ENCODE data around the gene ANKHD1. TPM values are rescaled to one million over a fixed set of nuclear protein-coding genes. Genes with fewer than 3 reads are reported as not detected.

The ANKHD1 gene
- total and polyA plus RNA-seq, 2 of the 8 experiments (the other 6 are each of a cell fraction or from before 2014, with no cell fraction given) = 69.9 to 108 TPM

DNA sequence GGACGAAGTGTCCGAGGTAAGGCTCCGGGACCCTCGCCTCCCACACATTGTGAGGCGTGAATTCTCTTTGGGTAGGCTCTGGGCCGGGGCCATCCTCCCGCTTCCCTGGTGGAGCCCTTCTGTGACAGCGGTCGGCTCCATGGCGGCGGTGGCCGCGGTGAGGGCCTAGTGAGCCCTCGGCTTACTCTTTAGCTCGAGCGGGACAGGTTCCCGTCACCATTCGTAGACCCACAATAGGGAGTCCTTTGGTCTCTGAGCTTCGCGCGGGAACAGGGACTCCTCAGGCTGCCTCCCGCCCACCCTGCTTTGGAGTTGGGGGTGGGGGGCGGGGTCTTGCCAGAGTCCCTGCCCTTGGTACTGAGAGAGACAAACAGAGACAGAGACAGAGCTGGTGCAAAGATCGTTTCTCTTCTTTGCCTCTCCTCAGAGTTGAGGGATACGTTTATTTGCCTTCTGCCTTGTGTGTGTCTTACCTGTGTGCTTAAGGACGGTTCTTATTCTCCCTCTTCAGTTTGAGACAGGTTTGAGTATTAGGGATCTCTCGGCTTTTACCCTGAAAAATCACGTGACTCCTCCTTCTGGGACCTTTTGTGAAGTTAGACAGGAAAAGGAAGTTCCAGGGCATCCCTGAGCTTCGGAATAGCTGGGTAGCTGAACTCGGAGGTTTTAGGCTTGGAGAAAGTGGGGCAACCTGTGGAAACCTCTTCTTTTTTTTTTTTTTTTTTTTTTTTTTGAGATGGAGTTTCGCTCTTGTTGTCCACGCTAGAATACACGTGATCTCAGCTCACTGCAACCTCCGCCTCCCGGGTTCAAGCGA, 833 bp downstream of the ANKHD1 start:
- Histone ChIP-seq H4K8ac (ENCODE audit: extremely low read depth, insufficient read depth, low read length) (peak overlapping the region; percentile 81; the same call in 1 of the 2 replicates), H3K27me3 (replicated peaks in 1 of 4; ENCODE audit: control insufficient read depth in 3 of 4, extremely low read depth in 1 of 4, insufficient read depth in 3 of 4, low read length in 3 of 4) (no peaks in the 10 kb centered on the region), H2BK15ac (ENCODE audit: low read length) (no peak overlapping the region), H2BK120ac (replicated peaks; ENCODE audit: low read depth, low read length) (no peak overlapping the region), H3K27ac (ENCODE audit: low read depth, low read length) (peak overlapping the region; percentile 74), H2BK12ac (ENCODE audit: low read depth, low read length) (no peak overlapping the region), H3K9ac (replicated peaks in 1 of 4; ENCODE audit: extremely low read depth in 1 of 4, low read depth in 3 of 4, low read length in 3 of 4) (peak overlapping the region; percentile 92 to 94 (median 94)), H3K79me1 (ENCODE audit: low read depth, low read length) (no peaks in the 10 kb centered on the region; the same call in 1 of the 2 replicates), H3K9me3 (ENCODE audit: insufficient read depth in 2 of 2, low read depth in 1 of 2, low read length in 1 of 2) (no peaks in the 10 kb centered on the region), H3K23me2 (ENCODE audit: low read depth, low read length) (peaks cover 4% of the 10 kb centered on the region), H3K56ac (replicated peaks; ENCODE audit: insufficient read length, low read depth, low read length) (peak overlapping the region; percentile 88), H4K20me1 (replicated peaks in 1 of 2; ENCODE audit: control insufficient read depth in 1 of 2, insufficient read depth in 2 of 2, low read length in 2 of 2) (peaks cover 11 to 18% of the 10 kb centered on the region in 2 experiments), H2AFZ (ENCODE audit: low read length) (0 out of 2 replicates have a peak overlapping the region, but pooled peaks have one; percentile 44), H3K4me3 (ENCODE audit: extremely low read depth in 1 of 4, insufficient read depth in 2 of 4, low read depth in 3 of 4, low read length in 4 of 4) (peak overlapping the region; percentile 94 to 100 (median 97)), H3K36me3 (ENCODE audit: control insufficient read depth in 2 of 4, insufficient read depth in 4 of 4, low read length in 3 of 4) (no peaks in the 10 kb centered on the region), H4K5ac (ENCODE audit: insufficient read length, low read depth, low read length) (peak overlapping the region; percentile 16), H4K91ac (replicated peaks; ENCODE audit: insufficient read length, low read length) (peak overlapping the region; percentile 90), H3K4me1 (replicated peaks in 1 of 4; ENCODE audit: control insufficient read depth in 3 of 4, insufficient read depth in 4 of 4, low read length in 3 of 4) (peaks cover 0 to 9% (median 5%) of the 10 kb centered on the region in 4 experiments; a peak in 5 of 7 replicates), H3K4ac (replicated peaks; ENCODE audit: insufficient read length, low read depth, low read length) (no peak overlapping the region), H3K14ac (ENCODE audit: insufficient read length) (no peak overlapping the region), H2BK5ac (ENCODE audit: low read depth, low read length) (peak overlapping the region; percentile 46), H3K79me2 (ENCODE audit: control insufficient read depth in 1 of 2, insufficient read depth in 2 of 2, low read length in 2 of 2) (peaks cover 47 to 63% of the 10 kb centered on the region in 2 experiments), H3K23ac (ENCODE audit: insufficient read length) (no peak overlapping the region), H3K18ac (ENCODE audit: extremely low read depth, low read length) (no peak overlapping the region), H2BK20ac (ENCODE audit: low read length) (no peak overlapping the region), H3K4me2 (ENCODE audit: insufficient read depth in 1 of 2, low read depth in 2 of 2, low read length in 2 of 2) (peak overlapping the region; percentile 79 to 80), H2AK5ac (ENCODE audit: low read depth, low read length) (no peak overlapping the region)
- POLR2A ChIA-PET (ENCODE audit: partially characterized antibody) = interaction anchor here (0.7 to 2.9 kb wide), 14 partner anchors 9 to 161 kb away, joined by 3 to 29 read pairs (median 4); partner anchors contain the start of genes EIF4EBP3, HBEGF and PFDN1
- 12% methylated on average over 22 of the region's 36 CpGs; no CpG with 5 or more reads in 1 of the 2 experiments for WGBS, 2 experiments (ENCODE audit: extremely low coverage in 1 of 2, insufficient coverage in 1 of 2, insufficient read length in 1 of 2, insufficient replicate concordance in 2 of 2, low coverage in 1 of 2, low lambda C conversion rate in 2 of 2, missing lambda C conversion rate in 1 of 2)
- FAIRE-seq = no peak
- CTCF ChIA-PET (ENCODE audit: partially characterized antibody) = interaction anchor here (0.7 to 1.5 kb wide), 2 partner anchors 26 to 39 kb away, joined by 3 read pairs; no protein-coding TSS in a partner anchor
- DNase-seq (ENCODE audit: low read depth in 1 of 2, low spot score in 2 of 2) = peak in 1 of 2 experiments; percentile 76
- peak; percentile 77 for TF ChIP-seq USF2 (IDR thresholded peaks at IDR 0.05; ENCODE audit: low read length)
- TF ChIP-seq POLR2AphosphoS5 (IDR thresholded peaks at IDR 0.05; ENCODE audit: low read depth, low read length) = peak; percentile 58; the same call in 1 of the 2 replicates
- no peak for TF ChIP-seq CREB1 (IDR thresholded peaks at IDR 0.05)
- no peak for TF ChIP-seq SUZ12 (IDR thresholded peaks at IDR 0.05; ENCODE audit: low read length)
- no peak for TF ChIP-seq NANOG (IDR thresholded peaks at IDR 0.05; ENCODE audit: insufficient read depth, low read depth, low read length, poor library complexity, severe bottlenecking)
- no peak for TF ChIP-seq SRF (IDR thresholded peaks at IDR 0.05; ENCODE audit: low read depth, low read length)
- no peak for TF ChIP-seq JUND (IDR thresholded peaks at IDR 0.05; ENCODE audit: low read length)
- no peak for TF ChIP-seq SP4 (IDR thresholded peaks at IDR 0.05; ENCODE audit: low read length)
- TF ChIP-seq YY1 (IDR thresholded peaks at IDR 0.05; ENCODE audit: low read depth, low read length) = 0 out of 2 replicates have a peak, but pooled peaks have one; percentile 13
- no peak for TF ChIP-seq SP2 (IDR thresholded peaks at IDR 0.05; ENCODE audit: low read length)
- TF ChIP-seq BCL11A (IDR thresholded peaks at IDR 0.05; ENCODE audit: low read depth in 2 of 2, low read length in 2 of 2) = no peak

All from H1 (cell line).